ENCODE results near the gene NEK7.

NEK7 gene

GRCh38 chr1:198363625-198364151, 206.9 kb downstream of the NEK7 start:
- DNase-seq: no peak

- DNase-seq: no peak
Measured at GRCh38 chr1:198364471-198364870, 207.7 kb downstream of the NEK7 start.

- DNase-seq: no peak
Measured at GRCh38 chr1:198367296-198367695, 210.5 kb downstream of the NEK7 start.

- DNase-seq: no peak
Measured at GRCh38 chr1:198370996-198371395, 214.2 kb downstream of the NEK7 start.

Measured in T1000 (cell line).